Measurements from ENCODE around the gene BICC1.

GRCh38 chr10:58813573-58813972, 300.9 kb downstream of the BICC1 start:
- TF ChIP-seq, protein P1, sequence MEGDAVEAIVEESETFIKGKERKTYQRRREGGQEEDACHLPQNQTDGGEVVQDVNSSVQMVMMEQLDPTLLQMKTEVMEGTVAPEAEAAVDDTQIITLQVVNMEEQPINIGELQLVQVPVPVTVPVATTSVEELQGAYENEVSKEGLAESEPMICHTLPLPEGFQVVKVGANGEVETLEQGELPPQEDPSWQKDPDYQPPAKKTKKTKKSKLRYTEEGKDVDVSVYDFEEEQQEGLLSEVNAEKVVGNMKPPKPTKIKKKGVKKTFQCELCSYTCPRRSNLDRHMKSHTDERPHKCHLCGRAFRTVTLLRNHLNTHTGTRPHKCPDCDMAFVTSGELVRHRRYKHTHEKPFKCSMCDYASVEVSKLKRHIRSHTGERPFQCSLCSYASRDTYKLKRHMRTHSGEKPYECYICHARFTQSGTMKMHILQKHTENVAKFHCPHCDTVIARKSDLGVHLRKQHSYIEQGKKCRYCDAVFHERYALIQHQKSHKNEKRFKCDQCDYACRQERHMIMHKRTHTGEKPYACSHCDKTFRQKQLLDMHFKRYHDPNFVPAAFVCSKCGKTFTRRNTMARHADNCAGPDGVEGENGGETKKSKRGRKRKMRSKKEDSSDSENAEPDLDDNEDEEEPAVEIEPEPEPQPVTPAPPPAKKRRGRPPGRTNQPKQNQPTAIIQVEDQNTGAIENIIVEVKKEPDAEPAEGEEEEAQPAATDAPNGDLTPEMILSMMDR (IDR thresholded peaks at IDR 0.05; ENCODE audit: extremely low read depth in 1 of 2, insufficient read depth in 1 of 2, low read depth in 1 of 2, low read length in 2 of 2): no peak
- TF ChIP-seq POLR2AphosphoS5 (IDR thresholded peaks at IDR 0.05; ENCODE audit: insufficient read depth, low read depth, low read length) (no peak), EZH2 (IDR thresholded peaks at IDR 0.05; ENCODE audit: borderline replicate concordance, low read depth, low read length, severe bottlenecking) (no peak), POLR2A (IDR thresholded peaks at IDR 0.05; ENCODE audit: low read depth, low read length) (no peak), FOS (IDR thresholded peaks at IDR 0.05; ENCODE audit: borderline replicate concordance, insufficient read depth, low read length) (no peak)
- TF ChIP-seq, protein P2, sequence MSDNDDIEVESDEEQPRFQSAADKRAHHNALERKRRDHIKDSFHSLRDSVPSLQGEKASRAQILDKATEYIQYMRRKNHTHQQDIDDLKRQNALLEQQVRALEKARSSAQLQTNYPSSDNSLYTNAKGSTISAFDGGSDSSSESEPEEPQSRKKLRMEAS (IDR thresholded peaks at IDR 0.05; ENCODE audit: insufficient read depth, insufficient read length): no peak
